HG02885 (cell line): ENCODE measurements around the gene CCDC7.
"Not testable (repeated sequence)": the region's sequence is repeated elsewhere in the genome, so short reads cannot be mapped to it uniquely, and the experiment has no call there.

Experiments used
- ATAC-seq: cut with Tn5 transposase; IDR thresholded peaks from one replicate; pipeline ENCODE4 v1.9.1; 2021; ENCODE audit warnings: mild to moderate bottlenecking; ENCODE audit not compliant: unreplicated experiment, poor library complexity

The CCDC7 gene

GRCh38 chr10:32795598-32796183 is 349.8 kb downstream of the CCDC7 start:
- peak; percentile 53 for ATAC-seq

DNA sequence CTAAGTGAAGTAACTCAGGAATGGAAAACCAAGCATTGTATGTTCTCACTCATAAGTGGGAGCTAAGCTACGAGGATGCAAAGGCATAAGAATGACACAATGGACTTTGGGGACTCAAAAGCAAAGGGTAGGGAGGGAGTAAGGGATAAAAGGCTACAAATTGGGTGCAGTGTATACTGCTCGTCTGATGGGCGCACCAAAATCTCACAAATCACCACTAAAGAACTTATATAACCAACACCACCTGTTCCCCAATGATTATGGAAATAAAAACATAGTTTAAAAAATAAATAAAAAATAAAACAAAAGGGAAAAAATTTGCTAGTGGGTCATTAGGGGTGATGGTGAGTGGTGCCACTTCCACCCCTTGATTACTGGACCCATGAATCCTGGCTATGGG is 351.5 kb downstream of the CCDC7 start:
- not testable (repeated sequence) for ATAC-seq

- no peak for ATAC-seq
Measured at GRCh38 chr10:32846974-32847373, 401.0 kb downstream of the CCDC7 start.

GRCh38 chr10:32851301-32851700 is 405.4 kb downstream of the CCDC7 start:
- no peak for ATAC-seq

DNA sequence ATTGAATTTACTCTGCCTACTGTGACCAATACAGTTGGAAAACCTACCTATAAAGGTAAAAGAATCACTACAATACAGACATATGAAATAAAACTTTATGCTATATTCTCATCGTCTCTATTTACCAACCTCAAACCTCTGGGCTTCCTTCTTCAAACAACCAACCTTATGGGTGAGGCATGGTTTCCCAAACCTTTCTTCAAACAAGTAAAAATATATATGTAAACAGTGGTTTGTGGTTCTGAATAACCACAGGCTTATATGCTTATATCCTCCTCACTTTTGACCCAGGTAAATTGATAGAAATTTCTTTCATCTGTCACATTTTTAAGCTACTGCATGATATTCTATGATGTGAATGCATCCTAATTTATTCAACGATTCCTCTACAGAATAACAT is 408.5 kb downstream of the CCDC7 start:
- no peak for ATAC-seq

DNA sequence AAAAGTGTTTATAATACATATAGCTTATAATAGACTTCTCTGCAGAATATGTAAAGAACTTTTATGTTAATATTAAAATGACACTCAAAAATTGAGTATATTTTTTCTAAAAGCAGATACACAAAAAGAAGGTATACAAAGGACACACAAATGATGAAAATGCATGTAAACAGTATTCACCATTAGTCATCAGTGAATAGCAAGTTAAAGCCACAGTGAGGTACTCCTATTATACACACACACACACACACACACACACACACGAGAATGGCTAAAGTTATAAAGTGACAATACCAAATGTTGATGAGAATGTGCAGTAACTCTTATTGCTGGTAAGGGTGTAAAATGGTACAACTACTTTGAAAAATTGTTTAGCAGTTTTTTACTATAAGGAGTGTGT is 419.2 kb downstream of the CCDC7 start:
- ATAC-seq = no peak

DNA sequence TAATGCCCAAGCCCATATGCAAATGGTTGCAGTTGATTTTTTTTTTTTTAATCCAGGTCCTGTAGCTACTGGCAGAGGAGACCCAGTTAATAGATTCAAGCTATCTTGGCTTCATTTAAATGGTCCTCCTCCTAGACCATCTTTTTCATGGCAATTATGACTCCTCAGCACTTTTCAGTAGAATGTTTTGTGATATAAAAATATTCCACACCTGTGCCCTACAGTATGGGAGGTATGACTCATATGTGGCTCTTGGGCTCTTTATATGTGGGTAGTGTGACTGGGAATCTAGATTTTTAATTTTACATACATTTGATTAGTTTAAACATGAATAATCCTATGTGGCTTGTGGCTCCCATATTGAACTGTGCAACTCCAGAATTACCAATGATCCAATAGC is 432.0 kb downstream of the CCDC7 start:
- ATAC-seq = no peak

GRCh38 chr10:32878646-32879045 is 432.7 kb downstream of the CCDC7 start:
- ATAC-seq = no peak

- ATAC-seq = no peak
Measured at GRCh38 chr10:32882076-32882475, 436.1 kb downstream of the CCDC7 start.

- ATAC-seq = no peak
Measured at GRCh38 chr10:32887481-32887880, 441.5 kb downstream of the CCDC7 start.

- no peak for ATAC-seq
Measured at GRCh38 chr10:32888161-32888927, 442.4 kb downstream of the CCDC7 start.

GRCh38 chr10:32889631-32890212 is 443.8 kb downstream of the CCDC7 start:
- no peak for ATAC-seq

DNA sequence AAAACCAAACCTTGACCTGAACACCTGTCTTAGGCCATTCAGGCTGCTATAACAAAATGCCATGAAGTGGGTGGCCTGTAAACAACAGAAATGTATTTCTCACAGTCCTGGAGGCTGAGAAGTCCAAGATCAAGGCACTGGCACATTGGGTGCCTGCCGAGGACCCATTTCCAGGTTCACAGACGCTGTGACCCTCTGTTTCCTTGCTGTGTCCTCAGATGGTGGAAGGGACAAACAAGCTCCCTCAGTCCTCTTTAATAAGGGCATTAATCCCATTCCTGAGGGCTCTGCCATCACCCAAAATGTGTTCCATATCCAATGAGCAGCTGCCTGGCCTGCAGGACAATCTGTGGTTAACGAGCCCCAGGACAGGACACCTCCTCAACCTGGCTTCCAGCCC is 444.5 kb downstream of the CCDC7 start:
- ATAC-seq = no peak

GRCh38 chr10:32891261-32891660 is 445.3 kb downstream of the CCDC7 start:
- ATAC-seq = no peak

- no peak for ATAC-seq
Measured at GRCh38 chr10:32893434-32893833, 447.5 kb downstream of the CCDC7 start.

GRCh38 chr10:32893916-32894664 is 448.1 kb downstream of the CCDC7 start:
- ATAC-seq = no peak

DNA sequence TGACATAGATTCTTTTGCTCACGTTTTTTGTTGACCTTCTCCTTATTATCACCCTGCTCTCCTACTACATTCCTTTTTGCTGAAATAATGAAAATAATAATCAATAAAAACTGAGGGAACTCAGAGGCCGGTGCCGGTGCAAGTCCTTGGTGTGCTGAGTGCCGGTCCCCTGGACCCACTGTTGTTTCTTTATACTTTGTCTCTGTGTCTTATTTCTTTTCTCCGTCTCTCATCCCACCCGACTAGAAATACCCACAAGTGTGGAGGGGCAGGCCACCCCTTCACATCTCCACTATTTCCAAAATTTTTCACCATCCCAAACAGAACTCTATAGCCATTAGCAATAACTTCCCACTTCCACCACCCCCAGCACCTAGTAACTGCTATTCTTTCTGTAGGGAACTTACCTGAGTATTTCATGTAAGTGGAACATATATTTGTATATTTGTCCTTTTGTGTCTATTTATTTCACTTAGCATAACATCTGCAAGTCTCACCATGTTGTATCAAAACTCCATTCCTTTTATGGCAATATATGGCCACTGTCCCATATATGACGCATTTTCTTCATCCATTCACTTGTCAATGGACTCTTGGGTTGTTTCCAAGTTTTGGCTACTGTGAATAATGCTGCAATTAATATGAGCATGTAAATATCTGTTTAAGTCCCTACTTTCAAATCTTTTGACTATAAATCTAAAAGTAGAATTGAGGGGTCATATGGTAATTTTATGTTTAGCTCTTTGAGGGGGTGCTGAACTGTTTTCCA is 449.4 kb downstream of the CCDC7 start:
- ATAC-seq = not testable (repeated sequence)

- ATAC-seq = no peak
Measured at GRCh38 chr10:32901815-32902214, 455.9 kb downstream of the CCDC7 start.

DNA sequence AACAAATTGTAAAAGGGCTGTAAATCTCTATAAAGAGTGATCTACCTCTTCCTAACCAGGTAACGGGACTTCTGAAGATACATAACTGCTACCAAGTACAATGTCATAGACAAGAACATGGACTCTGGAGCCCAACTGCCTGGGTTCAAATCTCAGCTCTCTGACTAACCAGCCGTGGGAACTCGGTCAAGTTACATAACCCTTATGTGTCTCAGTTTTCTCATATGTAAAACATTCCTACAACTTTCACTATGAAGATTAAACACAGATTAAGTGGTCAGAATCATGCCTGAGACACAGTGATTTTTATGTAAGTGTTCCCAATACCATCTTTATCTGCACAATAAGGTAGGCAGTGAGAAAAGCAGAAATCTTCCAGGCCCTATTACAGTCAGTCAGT is 459.5 kb downstream of the CCDC7 start:
- no peak for ATAC-seq

- ATAC-seq = peak; percentile 79
Measured at GRCh38 chr10:32906595-32906994, 460.7 kb downstream of the CCDC7 start.
